ENCODE results near the gene RUNX1. TPM values are rescaled to one million over a fixed set of nuclear protein-coding genes. Genes with fewer than 3 reads are reported as not detected.
A peak's percentile ranks its signal among the peaks of the same experiment; 100 is the strongest.

Gene RUNX1
- total RNA-seq, 1 donor from 2014 or later: 18.7 TPM

- H3K4me1 Mint-ChIP-seq (ENCODE audit: unreplicated experiment): peaks cover 30% of the 10 kb centered on the region
- no peak for DNase-seq (ENCODE audit: low spot score)
- H3K27me3 Mint-ChIP-seq (ENCODE audit: unreplicated experiment): peaks cover 7% of the 10 kb centered on the region
- H3K27ac Mint-ChIP-seq (ENCODE audit: unreplicated experiment): no peak overlapping the region
- no peaks in the 10 kb centered on the region for H3K36me3 Mint-ChIP-seq (ENCODE audit: low read depth, unreplicated experiment)
- H3K4me3 Mint-ChIP-seq (ENCODE audit: unreplicated experiment): peak overlapping the region; percentile 86
- no peak for TF ChIP-seq CTCF (IDR thresholded peaks at IDR 0.05; ENCODE audit: unreplicated experiment)
- no peaks in the 10 kb centered on the region for H3K9me3 Mint-ChIP-seq (ENCODE audit: unreplicated experiment)
Measured at GRCh38 chr21:34885125-34885524, 164.0 kb downstream of the RUNX1 start.

- Mint-ChIP-seq H3K9me3 (ENCODE audit: unreplicated experiment) (no peaks in the 10 kb centered on the region), H3K4me3 (ENCODE audit: unreplicated experiment) (peak overlapping the region; percentile 69), H3K27ac (ENCODE audit: unreplicated experiment) (no peak overlapping the region), H3K36me3 (ENCODE audit: low read depth, unreplicated experiment) (peaks cover 4% of the 10 kb centered on the region), H3K27me3 (ENCODE audit: unreplicated experiment) (peaks cover 7% of the 10 kb centered on the region), H3K4me1 (ENCODE audit: unreplicated experiment) (peaks cover 30% of the 10 kb centered on the region)
- DNase-seq (ENCODE audit: low spot score): no peak
- TF ChIP-seq CTCF (IDR thresholded peaks at IDR 0.05; ENCODE audit: unreplicated experiment): no peak
Measured at GRCh38 chr21:34884346-34884929, 164.7 kb downstream of the RUNX1 start.

- peaks cover 30% of the 10 kb centered on the region for H3K4me1 Mint-ChIP-seq (ENCODE audit: unreplicated experiment)
- no peak for DNase-seq (ENCODE audit: low spot score)
- H3K4me3 Mint-ChIP-seq (ENCODE audit: unreplicated experiment): peak overlapping the region; percentile 63
- no peak for TF ChIP-seq CTCF (IDR thresholded peaks at IDR 0.05; ENCODE audit: unreplicated experiment)
- H3K36me3 Mint-ChIP-seq (ENCODE audit: low read depth, unreplicated experiment): peaks cover 4% of the 10 kb centered on the region
- H3K9me3 Mint-ChIP-seq (ENCODE audit: unreplicated experiment): no peaks in the 10 kb centered on the region
- H3K27me3 Mint-ChIP-seq (ENCODE audit: unreplicated experiment): peaks cover 7% of the 10 kb centered on the region
- H3K27ac Mint-ChIP-seq (ENCODE audit: unreplicated experiment): no peak overlapping the region
Measured at GRCh38 chr21:34883491-34884271, 165.4 kb downstream of the RUNX1 start.

- Mint-ChIP-seq H3K36me3 (ENCODE audit: low read depth, unreplicated experiment) (peaks cover 4% of the 10 kb centered on the region), H3K4me1 (ENCODE audit: unreplicated experiment) (peaks cover 23% of the 10 kb centered on the region), H3K27ac (ENCODE audit: unreplicated experiment) (no peak overlapping the region), H3K9me3 (ENCODE audit: unreplicated experiment) (no peaks in the 10 kb centered on the region), H3K4me3 (ENCODE audit: unreplicated experiment) (no peak overlapping the region), H3K27me3 (ENCODE audit: unreplicated experiment) (peaks cover under 1% of the 10 kb centered on the region)
- no peak for DNase-seq (ENCODE audit: low spot score)
- no peak for TF ChIP-seq CTCF (IDR thresholded peaks at IDR 0.05; ENCODE audit: unreplicated experiment)
Measured at GRCh38 chr21:34882719-34883131, 166.4 kb downstream of the RUNX1 start.

GRCh38 chr21:34881839-34882371 is 167.2 kb downstream of the RUNX1 start:
- H3K4me3 Mint-ChIP-seq (ENCODE audit: unreplicated experiment): no peak overlapping the region
- no peak for TF ChIP-seq CTCF (IDR thresholded peaks at IDR 0.05; ENCODE audit: unreplicated experiment)
- peaks cover 21% of the 10 kb centered on the region for H3K4me1 Mint-ChIP-seq (ENCODE audit: unreplicated experiment)
- H3K27me3 Mint-ChIP-seq (ENCODE audit: unreplicated experiment): no peaks in the 10 kb centered on the region
- H3K9me3 Mint-ChIP-seq (ENCODE audit: unreplicated experiment): no peaks in the 10 kb centered on the region
- H3K36me3 Mint-ChIP-seq (ENCODE audit: low read depth, unreplicated experiment): peaks cover 4% of the 10 kb centered on the region
- H3K27ac Mint-ChIP-seq (ENCODE audit: unreplicated experiment): no peak overlapping the region
- DNase-seq (ENCODE audit: low spot score): no peak
